Embryonic facial prominence (tissue), 1 donor: ENCODE data around the gene EIF3L.
A peak's percentile ranks its signal among the peaks of the same experiment; 100 is the strongest.
"Not testable (repeated sequence)": the region's sequence is repeated elsewhere in the genome, so short reads cannot be mapped to it uniquely, and the experiment has no call there.

Source experiments
- DNase-seq: peaks from one replicate; pipeline ENCODE4 v3.0.0-alpha.2; 2016; ENCODE audit errors: extremely low spot score

The EIF3L gene

GRCh38 chr22:37849089-37849751, at the start of gene EIF3L:
Gene EIF3L (plus strand): TSS chr22:37849419. CDS start chr22:37849450, 31 bp downstream.
- DNase-seq = peak; percentile 78

GRCh38 chr22:37799979-37800378, 49.2 kb upstream of the EIF3L start:
- DNase-seq = not testable (repeated sequence)

GRCh38 chr22:37801946-37802309, 47.3 kb upstream of the EIF3L start:
- DNase-seq = no peak

- no peak for DNase-seq
Measured at GRCh38 chr22:37802310-37803194, 46.7 kb upstream of the EIF3L start.

GRCh38 chr22:37803195-37803638, 46.0 kb upstream of the EIF3L start:
- no peak for DNase-seq

DNA sequence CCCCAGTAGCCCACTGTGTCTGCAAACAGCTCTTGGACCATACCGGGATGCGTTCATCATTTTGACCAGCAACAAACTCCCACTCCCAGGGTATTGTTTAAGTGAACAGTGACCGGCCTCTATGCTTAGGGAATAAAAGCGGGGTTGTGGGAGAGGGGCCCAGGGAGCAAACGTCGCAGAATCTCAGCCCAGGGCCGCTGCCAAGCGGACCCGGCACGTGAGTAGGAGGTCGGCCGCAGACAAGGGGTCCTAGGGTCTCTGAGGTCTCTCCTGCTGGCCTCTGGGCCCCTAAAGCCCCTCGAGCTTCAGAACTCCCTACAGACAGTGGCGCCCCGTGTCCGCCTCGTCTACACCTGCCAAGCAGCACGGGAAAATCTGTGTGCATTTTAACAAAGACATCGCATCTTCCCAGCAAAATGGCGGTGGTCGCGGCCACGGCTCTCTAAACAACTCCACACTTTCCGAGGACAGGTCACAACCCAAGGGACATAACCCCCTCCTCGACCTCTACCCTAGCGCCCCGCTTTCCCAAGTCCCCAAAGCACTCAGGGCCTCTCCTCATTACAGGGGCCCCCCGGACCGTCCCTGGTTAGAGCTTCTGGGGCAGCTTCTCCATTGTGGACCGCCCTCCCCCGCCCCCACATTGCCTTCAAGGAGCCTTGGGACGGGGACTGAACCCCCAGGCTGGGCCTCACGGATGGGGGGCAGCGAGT, 45.4 kb upstream of the EIF3L start:
- DNase-seq = no peak

DNA sequence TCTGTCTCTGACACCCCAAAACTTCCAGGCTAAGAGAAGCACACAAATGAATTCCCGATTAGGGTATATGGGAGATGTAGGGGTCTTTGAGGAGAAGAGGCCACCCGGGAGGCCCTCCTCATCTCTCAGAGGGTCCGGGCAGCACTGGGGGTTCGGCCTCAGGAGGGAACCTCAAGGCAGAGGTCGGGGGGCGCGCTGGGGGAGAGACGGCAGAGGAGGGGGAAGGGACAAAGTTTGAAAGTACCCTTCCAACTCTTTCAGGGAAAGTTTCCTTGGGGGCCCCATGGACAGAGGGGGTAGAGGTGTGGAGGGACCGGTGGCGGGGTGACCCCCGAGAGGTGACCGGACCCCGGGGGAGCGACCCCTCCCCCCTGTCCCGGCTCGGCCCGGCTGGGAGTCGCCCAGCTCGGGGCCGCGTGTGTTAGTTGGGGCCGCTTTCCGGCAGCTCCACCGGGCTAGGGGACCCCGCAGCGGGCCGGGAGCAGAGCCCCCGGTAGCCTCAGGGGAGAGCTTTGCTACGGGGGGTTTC, 44.8 kb upstream of the EIF3L start:
- DNase-seq = no peak

DNA sequence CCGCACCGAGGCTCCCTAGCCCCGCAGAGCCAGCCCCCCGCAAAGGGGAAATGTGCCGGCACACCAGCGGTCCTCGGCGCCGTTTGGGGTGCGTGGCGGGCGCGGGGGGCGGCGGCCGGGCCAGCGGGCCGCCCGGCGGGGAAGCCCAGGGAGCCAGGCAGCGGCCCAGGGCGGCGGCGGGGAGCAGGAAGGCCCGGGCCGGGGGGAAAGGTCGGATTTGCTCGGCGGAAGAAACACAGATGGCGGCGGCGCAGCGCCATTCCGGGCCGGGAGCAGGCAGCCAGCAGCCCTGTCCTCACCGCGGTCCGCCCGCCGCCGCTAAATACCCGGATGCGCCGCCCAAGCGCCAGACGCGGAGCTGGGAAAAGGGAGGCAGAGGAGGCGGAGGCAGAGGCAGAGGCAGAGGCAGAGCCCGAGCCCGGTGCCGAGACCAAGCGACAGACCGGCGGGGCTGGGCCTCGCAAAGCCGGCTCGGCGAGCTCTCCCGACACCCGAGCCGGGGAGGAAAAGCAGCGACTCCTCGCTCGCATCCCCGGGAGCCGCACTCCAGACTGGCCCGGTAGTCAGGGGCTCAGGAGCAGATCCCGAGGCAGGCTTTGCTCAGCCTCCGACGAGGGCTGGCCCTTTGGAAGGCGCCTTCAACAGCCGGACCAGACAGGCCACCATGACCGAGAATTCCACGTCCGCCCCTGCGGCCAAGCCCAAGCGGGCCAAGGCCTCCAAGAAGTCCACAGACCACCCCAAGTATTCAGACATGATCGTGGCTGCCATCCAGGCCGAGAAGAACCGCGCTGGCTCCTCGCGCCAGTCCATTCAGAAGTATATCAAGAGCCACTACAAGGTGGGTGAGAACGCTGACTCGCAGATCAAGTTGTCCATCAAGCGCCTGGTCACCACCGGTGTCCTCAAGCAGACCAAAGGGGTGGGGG, 44.1 kb upstream of the EIF3L start:
- peak; percentile 84 for DNase-seq

- DNase-seq = no peak
Measured at GRCh38 chr22:37805810-37806277, 43.4 kb upstream of the EIF3L start.

- DNase-seq = no peak
Measured at GRCh38 chr22:37806409-37807333, 42.5 kb upstream of the EIF3L start.

- DNase-seq = peak; percentile 93
Measured at GRCh38 chr22:37807410-37808293, 41.6 kb upstream of the EIF3L start, which contains the start of gene GCAT. Gene GCAT (plus strand): TSS chr22:37807934. CDS start chr22:37807968, 34 bp downstream.

DNA sequence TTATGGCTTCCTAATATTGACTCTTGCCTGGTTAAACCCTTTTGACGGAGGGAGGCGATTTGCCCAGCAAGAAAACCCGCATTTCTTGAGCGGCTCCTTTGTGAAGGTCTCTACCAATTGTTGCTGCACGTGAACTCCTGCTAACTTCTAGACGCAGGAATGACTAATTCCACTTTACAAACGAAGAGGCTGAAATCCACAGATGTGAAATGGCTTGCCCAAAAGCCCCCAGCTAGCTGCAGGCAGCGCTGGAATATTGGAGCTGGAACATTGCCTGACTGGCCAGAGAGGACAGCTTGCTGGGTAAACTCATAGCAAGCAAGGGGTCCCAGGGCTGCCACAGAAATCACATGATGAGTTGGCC, 40.9 kb upstream of the EIF3L start:
- DNase-seq = no peak

- no peak for DNase-seq
Measured at GRCh38 chr22:37809672-37810333, 39.4 kb upstream of the EIF3L start.

GRCh38 chr22:37811867-37812266, 37.4 kb upstream of the EIF3L start:
- no peak for DNase-seq

DNA sequence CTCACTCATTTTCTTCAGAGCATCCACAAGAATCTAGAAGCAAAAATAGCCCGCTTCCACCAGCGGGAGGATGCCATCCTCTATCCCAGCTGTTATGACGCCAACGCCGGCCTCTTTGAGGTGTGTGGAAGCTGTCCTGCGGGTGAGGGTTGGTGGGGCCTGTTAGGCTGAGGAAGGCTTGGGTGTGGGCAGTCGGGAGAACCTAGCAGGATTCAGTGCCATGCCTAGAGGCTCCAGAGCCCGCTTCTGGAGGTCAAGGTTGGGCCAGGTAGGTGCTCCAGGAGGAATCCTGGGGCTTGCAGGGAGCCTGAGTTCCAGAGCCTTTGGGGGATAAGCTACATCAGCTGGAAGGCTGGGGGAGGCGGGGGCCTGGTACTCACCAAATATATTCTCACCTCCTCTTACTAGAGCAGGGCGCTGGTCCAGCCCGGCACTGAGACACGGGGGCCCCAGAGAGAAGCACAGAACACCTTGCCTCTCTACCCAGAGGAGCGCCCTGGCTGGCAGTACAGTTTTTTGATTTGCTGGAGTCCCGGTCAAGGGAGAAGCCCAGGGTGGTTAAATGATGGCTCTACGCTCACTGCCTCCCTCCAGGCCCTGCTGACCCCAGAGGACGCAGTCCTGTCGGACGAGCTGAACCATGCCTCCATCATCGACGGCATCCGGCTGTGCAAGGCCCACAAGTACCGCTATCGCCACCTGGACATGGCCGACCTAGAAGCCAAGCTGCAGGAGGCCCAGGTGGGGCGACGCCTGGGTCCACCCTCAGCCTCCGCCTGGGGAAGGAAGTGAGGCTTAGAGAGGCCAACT, 36.1 kb upstream of the EIF3L start:
- DNase-seq = no peak

- DNase-seq = no peak
Measured at GRCh38 chr22:37815593-37815992, 33.6 kb upstream of the EIF3L start.

GRCh38 chr22:37816543-37817180, 32.6 kb upstream of the EIF3L start:
- DNase-seq = no peak
